Gastrocnemius medialis (tissue), 4 donors: Measurements from ENCODE around the gene CEBPG. TPM values are rescaled to one million over a fixed set of nuclear protein-coding genes. Genes with fewer than 3 reads are reported as not detected.
A peak's percentile ranks its signal among the peaks of the same experiment; 100 is the strongest.

ENCODE experiments used
- ATAC-seq, 2 donors: fragments of 150-250 bp; one replicate each; pipeline ENCODE4 v1.9.1; 2016
- DNase-seq, 2 donors: peaks; one replicate each; pipeline ENCODE4 v3.0.0-alpha.2; 2019
- H3K27ac ChIP-seq, 4 donors: fragments of 200-600 bp; sonication (generic); 1 replicate in 1 of 4; 2 replicates in 3 of 4; pipeline ENCODE4 v1.5.1; 2016 to 2018; ENCODE audit warnings: mild to moderate bottlenecking in 2 of 4, moderate library complexity in 1 of 4
- H3K27me3 ChIP-seq, 3 donors: fragments of 200-600 bp; sonication (generic) in 2 of 3; 1 replicate in 1 of 3; 2 replicates in 2 of 3; pipeline versions ENCODE4 v1.5.1 to v1.6.0; 2016 to 2019; ENCODE audit warnings: mild to moderate bottlenecking in 1 of 3, moderate library complexity in 1 of 3
- H3K36me3 ChIP-seq, 2 donors: fragments of 200-600 bp; sonication (generic) in 1 of 2; one replicate each; pipeline ENCODE4 v1.5.1; 2017 to 2018
- H3K4me1 ChIP-seq, 2 donors: fragments of 200-600 bp; sonication (generic) in 1 of 2; one replicate each; pipeline ENCODE4 v1.5.1; 2016 to 2017; ENCODE audit warnings: mild to moderate bottlenecking in 2 of 2
- H3K4me3 ChIP-seq, 4 donors: fragments of 200-600 bp; sonication (generic) in 3 of 4; 1 replicate in 1 of 4; 2 replicates in 3 of 4; pipeline ENCODE4 v1.5.1; 2016 to 2019; ENCODE audit warnings: mild to moderate bottlenecking in 2 of 4
- H3K9me3 ChIP-seq, 3 donors: fragments of 200-600 bp; sonication (generic) in 2 of 3; 1 replicate in 1 of 3; 2 replicates in 2 of 3; pipeline ENCODE4 v1.5.1; 2016 to 2019
- POLR2A ChIP-seq, 2 donors: fragments of 450-650 bp; IDR thresholded peaks; one replicate each; pipeline ENCODE4 v1.6.1; 2017; ENCODE audit warnings: antibody characterized with exemption in 2 of 2, mild to moderate bottlenecking in 2 of 2, moderate library complexity in 2 of 2
- in situ Hi-C, 4 donors: fragments of 200-750 bp; cut with MboI; loops; one replicate each; pipeline versions ENCODE4 v1.15.0 to v1.8.0; 2017; ENCODE audit warnings: low sequenced_read_pairs in 4 of 4
- intact Hi-C: fragments of 100-400 bp; cut with DNase I; formaldehyde crosslinking; loops from one replicate; pipeline ENCODE4 v1.15.1; 2023; ENCODE audit warnings: low total_unique reads
- total RNA-seq, 4 donors: library from RNA; depleted of rRNA; stranded (reverse); fragments of >200 nt; gene quantifications; one replicate each; pipeline versions ENCODE4 v1.1.0 to v1.2.3, GENCODE V29; 2016
- TF ChIP-seq, protein P1 (sequence below), 5 experiments: fragments of 450-650 bp in 3 of 5; fragments of 200-600 bp in 2 of 5; sonication (generic) in 2 of 5; IDR thresholded peaks in 4 of 5; conservative IDR thresholded peaks in 1 of 5; 1 replicate in 4 of 5; 2 replicates in 1 of 5; pipeline ENCODE4 v1.5.1; 2016 to 2019; ENCODE audit warnings: antibody characterized with exemption in 5 of 5, mild to moderate bottlenecking in 3 of 5, moderate library complexity in 3 of 5

The CEBPG gene
- total RNA-seq, 4 donors from 2014 or later = 44.2 to 50.1 (median 46.1) TPM

DNA sequence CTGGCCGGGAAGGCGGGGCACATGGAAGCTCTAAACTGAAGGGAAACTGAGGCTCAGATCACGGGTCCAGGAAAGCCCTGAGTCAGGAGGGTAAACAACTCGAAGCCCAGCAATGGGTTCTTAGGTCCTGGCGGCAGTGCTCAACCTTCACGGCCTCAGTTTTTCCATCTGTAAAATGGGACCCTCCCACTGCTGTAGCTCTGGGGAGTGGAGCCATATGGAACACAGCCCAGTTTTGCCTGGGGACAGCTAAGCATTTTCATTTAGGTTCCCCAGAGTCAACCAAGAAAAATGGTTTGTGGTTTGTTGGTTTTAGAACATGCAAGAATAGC lies 30.4 kb downstream of the CEBPG start:
- Histone ChIP-seq H3K4me1 (peaks cover 0 to 7% of the 10 kb centered on the region in 2 donors), H3K9me3 (no peaks in the 10 kb centered on the region), H3K36me3 (no peaks in the 10 kb centered on the region), H3K4me3 (no peak overlapping the region), H3K27me3 (no peaks in the 10 kb centered on the region), H3K27ac (no peak overlapping the region)
- in situ Hi-C loops = no loop called here
- no peak for DNase-seq
- intact Hi-C loops = no loop called here
- no peak for TF ChIP-seq POLR2A (IDR thresholded peaks at IDR 0.05)
- TF ChIP-seq, protein P1, sequence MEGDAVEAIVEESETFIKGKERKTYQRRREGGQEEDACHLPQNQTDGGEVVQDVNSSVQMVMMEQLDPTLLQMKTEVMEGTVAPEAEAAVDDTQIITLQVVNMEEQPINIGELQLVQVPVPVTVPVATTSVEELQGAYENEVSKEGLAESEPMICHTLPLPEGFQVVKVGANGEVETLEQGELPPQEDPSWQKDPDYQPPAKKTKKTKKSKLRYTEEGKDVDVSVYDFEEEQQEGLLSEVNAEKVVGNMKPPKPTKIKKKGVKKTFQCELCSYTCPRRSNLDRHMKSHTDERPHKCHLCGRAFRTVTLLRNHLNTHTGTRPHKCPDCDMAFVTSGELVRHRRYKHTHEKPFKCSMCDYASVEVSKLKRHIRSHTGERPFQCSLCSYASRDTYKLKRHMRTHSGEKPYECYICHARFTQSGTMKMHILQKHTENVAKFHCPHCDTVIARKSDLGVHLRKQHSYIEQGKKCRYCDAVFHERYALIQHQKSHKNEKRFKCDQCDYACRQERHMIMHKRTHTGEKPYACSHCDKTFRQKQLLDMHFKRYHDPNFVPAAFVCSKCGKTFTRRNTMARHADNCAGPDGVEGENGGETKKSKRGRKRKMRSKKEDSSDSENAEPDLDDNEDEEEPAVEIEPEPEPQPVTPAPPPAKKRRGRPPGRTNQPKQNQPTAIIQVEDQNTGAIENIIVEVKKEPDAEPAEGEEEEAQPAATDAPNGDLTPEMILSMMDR (IDR thresholded peaks at IDR 0.05 in 4 of 5, conservative IDR thresholded peaks at IDR 0.05 in 1 of 5) = no peak
- no peak for ATAC-seq

DNA sequence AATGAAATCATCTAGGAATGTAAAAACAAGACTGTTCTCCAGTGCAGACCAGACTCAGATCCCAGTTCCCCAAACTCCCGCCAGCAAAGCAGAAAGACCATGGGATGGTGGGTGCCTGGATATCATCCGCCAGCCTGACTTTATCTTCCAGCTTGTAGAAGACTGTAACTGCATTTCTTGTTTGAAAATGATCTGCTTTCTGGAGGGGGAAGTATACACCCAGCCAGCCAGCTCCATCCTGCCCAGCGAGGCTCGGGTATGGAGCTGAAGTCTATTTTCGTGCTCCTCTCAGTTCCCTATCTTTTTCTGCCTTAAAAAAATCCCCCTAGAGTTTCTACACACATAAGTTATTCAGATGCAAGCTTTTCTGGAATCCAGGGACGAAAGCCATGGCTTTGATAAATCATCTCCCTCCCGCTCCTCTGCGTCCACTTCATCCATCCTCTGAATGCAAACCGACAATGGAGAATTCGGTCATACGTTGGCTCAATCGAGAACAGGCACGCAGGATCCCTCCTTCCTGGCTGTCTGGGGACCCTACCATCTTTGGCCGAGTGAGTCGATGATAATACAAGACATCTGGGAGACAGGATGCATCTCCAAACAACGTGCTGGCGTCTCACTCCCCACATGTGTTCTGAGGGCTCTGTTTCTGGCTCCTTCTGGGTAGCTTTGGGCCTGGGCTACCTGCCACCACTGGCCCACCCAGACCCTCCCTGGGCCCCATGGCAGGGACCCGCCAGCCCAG lies 31.2 kb downstream of the CEBPG start:
- in situ Hi-C loops (loop anchor here in 3 of 4 donors (5.0 kb wide), 1 partner anchor 167 kb away; no protein-coding TSS in a partner anchor), intact Hi-C loops (no loop called here)
- H3K4me3 ChIP-seq = no peak overlapping the region
- TF ChIP-seq, protein P1 (IDR thresholded peaks at IDR 0.05 in 4 of 5, conservative IDR thresholded peaks at IDR 0.05 in 1 of 5) = no peak
- no peak for TF ChIP-seq POLR2A (IDR thresholded peaks at IDR 0.05)
- no peak overlapping the region for H3K27ac ChIP-seq
- H3K27me3 ChIP-seq = no peaks in the 10 kb centered on the region
- no peaks in the 10 kb centered on the region for H3K9me3 ChIP-seq
- no peak for ATAC-seq
- peaks cover 0 to 7% of the 10 kb centered on the region in 2 donors for H3K4me1 ChIP-seq
- peak in 1 of 2 donors; percentile 11 for DNase-seq
- no peaks in the 10 kb centered on the region for H3K36me3 ChIP-seq

DNA sequence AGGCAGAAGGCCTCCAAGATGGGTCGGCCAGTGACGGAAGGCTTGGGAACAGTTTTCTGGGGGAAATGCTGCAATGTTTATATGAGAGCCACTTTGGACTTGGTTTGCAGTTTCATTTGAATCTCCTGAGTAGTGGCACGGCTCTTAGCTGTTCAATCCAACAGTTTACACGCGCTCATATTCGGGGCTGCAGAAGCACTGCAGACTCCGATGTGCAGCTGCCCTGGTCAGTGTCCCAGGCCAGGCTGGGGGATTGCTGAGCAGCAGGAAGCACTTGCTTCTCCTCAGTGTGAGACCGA lies 31.7 kb downstream of the CEBPG start:
- H3K4me1 ChIP-seq = peaks cover 0 to 7% of the 10 kb centered on the region in 2 donors
- intact Hi-C loops = no loop called here
- DNase-seq (no peak), ATAC-seq (no peak)
- in situ Hi-C loops = loop anchor here in 3 of 4 donors (5.0 kb wide), 1 partner anchor 168 kb away; no protein-coding TSS in a partner anchor
- H3K36me3 ChIP-seq = no peaks in the 10 kb centered on the region
- no peak overlapping the region for H3K27ac ChIP-seq
- no peaks in the 10 kb centered on the region for H3K27me3 ChIP-seq
- TF ChIP-seq POLR2A (IDR thresholded peaks at IDR 0.05) = no peak
- TF ChIP-seq, protein P1 (IDR thresholded peaks at IDR 0.05 in 4 of 5, conservative IDR thresholded peaks at IDR 0.05 in 1 of 5) = no peak
- no peak overlapping the region for H3K4me3 ChIP-seq
- H3K9me3 ChIP-seq = no peaks in the 10 kb centered on the region

DNA sequence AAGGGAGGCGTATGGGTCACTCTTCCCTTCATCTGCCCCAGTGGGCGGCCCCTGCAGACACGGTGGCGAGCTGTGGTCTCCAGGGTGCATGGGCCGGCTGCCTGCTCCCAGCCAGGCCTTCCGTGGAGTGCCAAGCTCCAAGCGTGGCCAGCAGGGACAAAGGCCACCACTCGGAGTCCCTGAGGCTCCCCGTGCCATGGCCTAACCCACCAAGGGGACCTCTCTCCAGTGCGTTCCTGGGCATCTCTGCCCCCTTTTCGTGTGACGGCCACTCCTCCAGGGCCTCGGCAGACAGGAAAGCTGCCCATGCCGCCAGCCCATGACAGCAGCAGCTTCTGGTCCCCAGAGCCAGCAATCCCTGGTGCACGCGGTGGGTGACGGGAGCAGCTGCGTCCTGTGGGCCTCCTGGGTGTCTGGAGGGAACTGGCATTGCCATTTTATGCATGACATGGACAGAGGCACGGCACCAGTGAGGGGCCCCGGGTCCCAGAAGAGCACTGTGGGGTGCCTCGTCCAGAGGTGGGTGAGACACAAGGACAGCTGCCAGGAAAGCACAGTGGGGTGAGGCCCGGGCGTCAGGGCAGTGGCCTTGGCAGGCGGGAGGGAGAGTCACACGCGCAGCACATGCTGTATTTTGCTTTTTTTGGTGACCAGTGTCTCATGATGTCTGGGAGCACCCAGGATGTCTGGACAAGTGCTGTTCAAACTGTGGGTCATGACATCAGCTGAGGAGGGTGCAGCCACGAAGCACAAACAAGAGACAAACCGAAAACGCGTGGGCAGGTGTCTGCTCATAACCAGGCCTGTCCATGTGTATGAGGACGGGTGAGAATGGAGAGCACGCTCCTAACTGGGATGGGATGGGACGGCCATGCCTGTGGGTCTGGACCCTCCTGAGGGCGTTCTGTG lies 32.3 kb downstream of the CEBPG start:
- Histone ChIP-seq H3K27ac (no peak overlapping the region), H3K4me1 (peaks cover 0 to 7% of the 10 kb centered on the region in 2 donors), H3K36me3 (no peaks in the 10 kb centered on the region), H3K4me3 (no peak overlapping the region), H3K27me3 (no peaks in the 10 kb centered on the region), H3K9me3 (no peaks in the 10 kb centered on the region)
- TF ChIP-seq, protein P1 (IDR thresholded peaks at IDR 0.05 in 4 of 5, conservative IDR thresholded peaks at IDR 0.05 in 1 of 5) = no peak
- no peak for TF ChIP-seq POLR2A (IDR thresholded peaks at IDR 0.05)
- intact Hi-C loops = no loop called here
- ATAC-seq (peak; percentile 36 to 40), DNase-seq (peak in 1 of 2 donors; percentile 22)
- in situ Hi-C loops = loop anchor here in 3 of 4 donors (5.0 kb wide), 1 partner anchor 169 kb away; no protein-coding TSS in a partner anchor
